Neural cell (in vitro differentiated cells): Measurements from ENCODE around the gene CTXND1. TPM values are rescaled to one million over a fixed set of nuclear protein-coding genes. Genes with fewer than 3 reads are reported as not detected.

Source experiments
- H2AFZ ChIP-seq: fragments of 200-600, 300-800 bp; sonication (generic), shearing (Covaris generic); 2 replicates; pipeline ENCODE4 v1.6.0; 2014; ENCODE audit warnings: low read depth, mild to moderate bottlenecking, antibody characterized with exemption, low read length, moderate library complexity
- H3F3A ChIP-seq: fragments of 200-600 bp; shearing (Covaris generic); 2 replicates; pipeline ENCODE4 v1.6.1; 2016; ENCODE audit warnings: mild to moderate bottlenecking, moderate library complexity, mixed read lengths, antibody characterized with exemption, low read length; ENCODE audit not compliant: insufficient read depth, poor library complexity, severe bottlenecking
- H3K27ac ChIP-seq: fragments of 200-600, 300-800 bp; sonication (generic), shearing (Covaris generic); 2 replicates; pipeline ENCODE4 v1.5.1; 2014; ENCODE audit warnings: mild to moderate bottlenecking, low read length, moderate library complexity
- H3K27me3 ChIP-seq: fragments of 300-800, 200-600 bp; sonication (generic), shearing (Covaris generic); 2 replicates; pipeline ENCODE4 v1.6.0; 2014; ENCODE audit warnings: mild to moderate bottlenecking, low read depth, low read length, moderate library complexity; ENCODE audit not compliant: insufficient read depth
- H3K36me3 ChIP-seq: fragments of 300-800, 200-600 bp; sonication (generic), shearing (Covaris generic); 2 replicates; pipeline ENCODE4 v1.5.1; 2014; ENCODE audit warnings: mild to moderate bottlenecking, antibody characterized with exemption, low read length, moderate library complexity; ENCODE audit not compliant: insufficient read depth
- H3K4me2 ChIP-seq: fragments of 300-800, 200-600 bp; sonication (generic), shearing (Covaris generic); 2 replicates; pipeline ENCODE4 v1.6.0; 2014; ENCODE audit warnings: mild to moderate bottlenecking, low read length
- H3K4me3 ChIP-seq: fragments of 300-800, 200-600 bp; sonication (generic), shearing (Covaris generic); 2 replicates; pipeline ENCODE4 v1.5.1; 2014; ENCODE audit warnings: mild to moderate bottlenecking, low read length, moderate library complexity
- H3K79me2 ChIP-seq: fragments of 200-600 bp; shearing (Covaris generic); replicated peaks from 2 replicates; pipeline ENCODE4 v1.6.0; 2014; ENCODE audit warnings: mild to moderate bottlenecking, low read length, moderate library complexity; ENCODE audit not compliant: insufficient read depth
- H3K9ac ChIP-seq: fragments of 300-800, 200-600 bp; sonication (generic), shearing (Covaris generic); 2 replicates; pipeline ENCODE4 v1.6.1; 2016; ENCODE audit warnings: mild to moderate bottlenecking, low read length, mixed read lengths
- H3K9me2 ChIP-seq: fragments of 200-600 bp; shearing (Covaris generic); 2 replicates; pipeline ENCODE4 v1.6.1; 2016; ENCODE audit warnings: mild to moderate bottlenecking, low read length, mixed read lengths; ENCODE audit not compliant: insufficient read depth
- H3K9me3 ChIP-seq: fragments of 200-600, 300-800 bp; sonication (generic), shearing (Covaris generic); 2 replicates; pipeline ENCODE4 v1.6.1; 2016; ENCODE audit warnings: mild to moderate bottlenecking, mixed run types, low read length, moderate library complexity, mixed read lengths
- H4K20me1 ChIP-seq: fragments of 200-600 bp; shearing (Covaris generic); 2 replicates; pipeline ENCODE4 v1.6.1; 2016; ENCODE audit warnings: mild to moderate bottlenecking, mixed run types; ENCODE audit not compliant: insufficient read depth
- EP300 ChIP-seq: fragments of 450-650 bp; conservative IDR thresholded peaks from 2 replicates; pipeline ENCODE4 v1.6.1; 2014; ENCODE audit warnings: antibody characterized with exemption, mild to moderate bottlenecking, moderate library complexity; ENCODE audit not compliant: poor library complexity, severe bottlenecking
- EZH2 ChIP-seq: fragments of 200-600, 300-800 bp; shearing (Covaris generic), sonication (generic); IDR thresholded peaks from 2 replicates; pipeline ENCODE4 v1.6.1; 2014; ENCODE audit warnings: antibody characterized with exemption, low read length, borderline replicate concordance, mild to moderate bottlenecking; ENCODE audit not compliant: insufficient read depth, poor library complexity, severe bottlenecking
- MXI1 ChIP-seq: fragments of 450-650 bp; conservative IDR thresholded peaks from 2 replicates; pipeline ENCODE4 v1.6.1; 2014; ENCODE audit warnings: antibody characterized with exemption, mild to moderate bottlenecking; ENCODE audit not compliant: poor library complexity, severe bottlenecking
- POLR2AphosphoS5 ChIP-seq: IDR thresholded peaks from 2 replicates; pipeline ENCODE4 v1.6.1; 2012
- RAD21 ChIP-seq: fragments of 450-650 bp; conservative IDR thresholded peaks from 2 replicates; pipeline ENCODE4 v1.6.1; 2014; ENCODE audit warnings: antibody characterized with exemption, mild to moderate bottlenecking, moderate library complexity
- SMC3 ChIP-seq: fragments of 450-650 bp; conservative IDR thresholded peaks from 2 replicates; pipeline ENCODE4 v1.6.1; 2014; ENCODE audit warnings: antibody characterized with exemption, mild to moderate bottlenecking, moderate library complexity; ENCODE audit not compliant: poor library complexity
- TAF1 ChIP-seq: IDR thresholded peaks from 2 replicates; pipeline ENCODE4 v1.6.1; 2012; ENCODE audit warnings: low read depth
- polyA plus RNA-seq: library from polyadenylated mRNA; depleted of rRNA; stranded (reverse); fragments of >200 nt; gene quantifications from 2 replicates; pipeline ENCODE4 v1.2.3, GENCODE V29; 2014
- TF ChIP-seq, protein P1 (sequence below): IDR thresholded peaks from 2 replicates; pipeline ENCODE4 v1.6.1; 2012; ENCODE audit warnings: borderline replicate concordance
- TF ChIP-seq, protein P2 (sequence below): fragments of 450-650 bp; IDR thresholded peaks from 2 replicates; pipeline ENCODE4 v1.5.1; 2014; ENCODE audit warnings: antibody characterized with exemption, mild to moderate bottlenecking, moderate library complexity; ENCODE audit not compliant: poor library complexity, severe bottlenecking

The CTXND1 gene
- polyA plus RNA-seq, 1 donor from 2014 or later, result not detected

DNA sequence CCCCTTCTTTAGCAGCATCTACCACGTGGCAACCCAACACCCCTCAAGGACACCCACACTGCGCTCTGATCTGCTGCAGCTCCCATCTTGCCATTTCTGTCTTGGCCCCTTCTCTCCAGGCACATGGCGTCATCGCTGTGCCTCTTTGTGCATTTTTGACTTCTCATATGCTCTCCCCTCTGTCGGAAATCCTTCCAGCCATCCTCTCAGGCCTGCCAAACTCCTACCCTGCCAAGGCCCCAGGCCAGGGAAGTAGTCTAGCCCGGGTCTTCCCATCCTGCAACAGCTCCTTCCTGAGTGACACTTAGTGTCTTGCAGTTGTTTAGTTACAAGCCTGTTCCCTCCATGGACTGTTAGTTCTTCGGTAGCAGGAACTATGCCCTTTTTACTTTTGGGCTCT, 34.0 kb upstream of the CTXND1 start:
- TF ChIP-seq MXI1 (no peak), SMC3 (no peak), RAD21 (no peak), EZH2 (no peak), POLR2AphosphoS5 (no peak), TAF1 (no peak), EP300 (no peak)
- TF ChIP-seq, protein P1, sequence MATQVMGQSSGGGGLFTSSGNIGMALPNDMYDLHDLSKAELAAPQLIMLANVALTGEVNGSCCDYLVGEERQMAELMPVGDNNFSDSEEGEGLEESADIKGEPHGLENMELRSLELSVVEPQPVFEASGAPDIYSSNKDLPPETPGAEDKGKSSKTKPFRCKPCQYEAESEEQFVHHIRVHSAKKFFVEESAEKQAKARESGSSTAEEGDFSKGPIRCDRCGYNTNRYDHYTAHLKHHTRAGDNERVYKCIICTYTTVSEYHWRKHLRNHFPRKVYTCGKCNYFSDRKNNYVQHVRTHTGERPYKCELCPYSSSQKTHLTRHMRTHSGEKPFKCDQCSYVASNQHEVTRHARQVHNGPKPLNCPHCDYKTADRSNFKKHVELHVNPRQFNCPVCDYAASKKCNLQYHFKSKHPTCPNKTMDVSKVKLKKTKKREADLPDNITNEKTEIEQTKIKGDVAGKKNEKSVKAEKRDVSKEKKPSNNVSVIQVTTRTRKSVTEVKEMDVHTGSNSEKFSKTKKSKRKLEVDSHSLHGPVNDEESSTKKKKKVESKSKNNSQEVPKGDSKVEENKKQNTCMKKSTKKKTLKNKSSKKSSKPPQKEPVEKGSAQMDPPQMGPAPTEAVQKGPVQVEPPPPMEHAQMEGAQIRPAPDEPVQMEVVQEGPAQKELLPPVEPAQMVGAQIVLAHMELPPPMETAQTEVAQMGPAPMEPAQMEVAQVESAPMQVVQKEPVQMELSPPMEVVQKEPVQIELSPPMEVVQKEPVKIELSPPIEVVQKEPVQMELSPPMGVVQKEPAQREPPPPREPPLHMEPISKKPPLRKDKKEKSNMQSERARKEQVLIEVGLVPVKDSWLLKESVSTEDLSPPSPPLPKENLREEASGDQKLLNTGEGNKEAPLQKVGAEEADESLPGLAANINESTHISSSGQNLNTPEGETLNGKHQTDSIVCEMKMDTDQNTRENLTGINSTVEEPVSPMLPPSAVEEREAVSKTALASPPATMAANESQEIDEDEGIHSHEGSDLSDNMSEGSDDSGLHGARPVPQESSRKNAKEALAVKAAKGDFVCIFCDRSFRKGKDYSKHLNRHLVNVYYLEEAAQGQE, result no peak
- TF ChIP-seq, protein P2, sequence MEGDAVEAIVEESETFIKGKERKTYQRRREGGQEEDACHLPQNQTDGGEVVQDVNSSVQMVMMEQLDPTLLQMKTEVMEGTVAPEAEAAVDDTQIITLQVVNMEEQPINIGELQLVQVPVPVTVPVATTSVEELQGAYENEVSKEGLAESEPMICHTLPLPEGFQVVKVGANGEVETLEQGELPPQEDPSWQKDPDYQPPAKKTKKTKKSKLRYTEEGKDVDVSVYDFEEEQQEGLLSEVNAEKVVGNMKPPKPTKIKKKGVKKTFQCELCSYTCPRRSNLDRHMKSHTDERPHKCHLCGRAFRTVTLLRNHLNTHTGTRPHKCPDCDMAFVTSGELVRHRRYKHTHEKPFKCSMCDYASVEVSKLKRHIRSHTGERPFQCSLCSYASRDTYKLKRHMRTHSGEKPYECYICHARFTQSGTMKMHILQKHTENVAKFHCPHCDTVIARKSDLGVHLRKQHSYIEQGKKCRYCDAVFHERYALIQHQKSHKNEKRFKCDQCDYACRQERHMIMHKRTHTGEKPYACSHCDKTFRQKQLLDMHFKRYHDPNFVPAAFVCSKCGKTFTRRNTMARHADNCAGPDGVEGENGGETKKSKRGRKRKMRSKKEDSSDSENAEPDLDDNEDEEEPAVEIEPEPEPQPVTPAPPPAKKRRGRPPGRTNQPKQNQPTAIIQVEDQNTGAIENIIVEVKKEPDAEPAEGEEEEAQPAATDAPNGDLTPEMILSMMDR, result no peak
- no peaks in the 10 kb centered on the region for H3K36me3 ChIP-seq

DNA sequence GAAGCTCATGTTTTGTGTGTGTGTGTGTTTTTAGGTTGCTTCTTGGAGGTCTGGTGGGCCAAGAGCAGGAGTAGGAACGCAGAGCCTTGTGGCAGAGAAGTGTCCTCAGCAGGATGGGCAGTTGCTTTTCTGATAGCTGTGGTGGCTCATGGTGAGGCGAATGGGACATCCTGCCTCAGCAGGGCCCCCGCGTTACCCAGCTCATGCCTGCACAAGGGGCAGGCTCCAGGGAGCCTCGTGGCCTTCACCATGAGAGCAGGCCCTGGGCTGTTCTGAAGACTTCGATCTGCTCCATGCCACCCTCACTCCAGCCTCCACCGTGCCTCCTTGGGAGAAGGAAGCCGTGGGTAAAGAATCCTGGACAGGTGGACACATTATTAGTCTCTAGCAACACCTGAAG, 33.4 kb upstream of the CTXND1 start:
- no peaks in the 10 kb centered on the region for H3K79me2 ChIP-seq
- no peak for TF ChIP-seq SMC3
- TF ChIP-seq TAF1, result no peak
- no peak for TF ChIP-seq POLR2AphosphoS5
- TF ChIP-seq, protein P2, result no peak
- no peak for TF ChIP-seq EP300
- no peak for TF ChIP-seq RAD21
- no peak for TF ChIP-seq EZH2
- TF ChIP-seq MXI1, result no peak
- TF ChIP-seq, protein P1, result no peak
- H3K27ac ChIP-seq, result no peak overlapping the region
- no peak overlapping the region for H3K4me2 ChIP-seq
- H3F3A ChIP-seq, result no peaks in the 10 kb centered on the region
- no peak overlapping the region for H3K9ac ChIP-seq
- no peak overlapping the region for H3K4me3 ChIP-seq
- H4K20me1 ChIP-seq, result no peaks in the 10 kb centered on the region
- no peaks in the 10 kb centered on the region for H3K36me3 ChIP-seq
- H3K9me2 ChIP-seq, result no peaks in the 10 kb centered on the region
- no peaks in the 10 kb centered on the region for H3K27me3 ChIP-seq
- H3K9me3 ChIP-seq, result no peaks in the 10 kb centered on the region
- H2AFZ ChIP-seq, result no peak overlapping the region

More for the DNA sequence above, 34.0 kb upstream of the CTXND1 start:
- Histone ChIP-seq H3K9ac (no peak overlapping the region), H3K9me2 (no peaks in the 10 kb centered on the region), H4K20me1 (no peaks in the 10 kb centered on the region), H3F3A (no peaks in the 10 kb centered on the region), H3K4me2 (no peak overlapping the region), H3K27me3 (no peaks in the 10 kb centered on the region), H3K9me3 (no peaks in the 10 kb centered on the region), H3K4me3 (no peak overlapping the region), H3K27ac (no peak overlapping the region), H3K79me2 (no peaks in the 10 kb centered on the region), H2AFZ (no peak overlapping the region)
